Posterior vena cava (tissue), 2 donors: ENCODE results near the gene HLA-B. TPM values are rescaled to one million over a fixed set of nuclear protein-coding genes. Genes with fewer than 3 reads are reported as not detected.
"Not testable (repeated sequence)": the region's sequence is repeated elsewhere in the genome, so short reads cannot be mapped to it uniquely, and the experiment has no call there.

Source experiments
- DNase-seq: peaks from one replicate; pipeline ENCODE4 v3.0.0-alpha.2; 2020; ENCODE audit warnings: low spot score
- intact Hi-C, 2 donors: fragments of 100-400 bp; cut with DNase I; formaldehyde crosslinking; loops; one replicate each; pipeline versions ENCODE4 v1.14.1 to v1.14.2; 2022 to 2023
- total RNA-seq, 2 donors: library from RNA; stranded (reverse); fragmentation: NEBNext Ultra II Directional; extraction: Animal tissue kit (Norgen Biotek cat#: 25700); gene quantifications; one replicate each; pipeline ENCODE4 v1.2.1, GENCODE V29; 2021
- donor health status: DM: yes; HTN: yes; CAD: no.
- donor health status: DM: yes; HTN: yes; CAD: no.

The HLA-B gene
- total RNA-seq, 2 donors from 2014 or later = 525 to 620 TPM

DNA sequence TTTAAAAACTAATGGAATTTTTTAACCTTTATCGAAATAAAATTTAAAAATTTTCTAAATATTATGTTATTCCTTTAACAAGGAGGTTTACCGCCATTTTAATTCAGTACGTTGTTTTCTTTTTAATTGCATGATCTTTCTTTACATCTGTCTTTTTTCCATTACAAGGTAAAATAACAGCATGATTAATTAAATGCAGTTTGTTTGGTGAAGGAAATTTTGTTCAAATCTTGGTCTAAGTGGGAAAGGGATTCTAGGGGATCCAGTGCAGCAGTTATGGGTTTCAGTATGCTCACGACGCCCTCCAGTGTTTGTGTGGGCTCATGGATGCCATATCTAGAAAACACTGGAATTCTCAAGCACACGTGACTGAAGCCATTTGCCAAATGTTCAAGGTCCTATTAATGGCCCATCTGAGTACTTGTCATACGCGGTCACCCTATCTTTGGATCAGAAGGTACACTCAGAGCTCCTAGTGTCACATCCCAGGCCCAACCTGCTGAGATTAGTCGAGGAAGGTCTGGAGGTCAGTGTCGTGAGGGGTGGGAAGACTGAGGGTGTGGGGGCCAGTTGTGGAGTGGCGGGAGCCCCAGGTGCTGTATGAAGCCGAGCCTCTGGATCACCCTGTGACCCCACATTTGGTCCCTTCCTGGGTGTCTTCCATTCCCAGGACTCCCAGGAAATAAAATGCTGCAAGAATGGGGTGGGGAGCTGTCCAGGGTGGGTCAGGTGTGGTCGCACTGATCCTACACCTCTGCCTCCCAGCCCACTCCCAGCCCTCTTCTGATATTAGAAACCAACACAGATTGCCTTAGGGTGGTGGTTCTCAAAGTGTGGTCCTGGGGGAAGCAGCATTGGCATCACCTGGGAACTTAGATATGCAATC lies 32.2 kb upstream of the HLA-B start:
- intact Hi-C loops, DNase-seq: not testable (repeated sequence)

DNA sequence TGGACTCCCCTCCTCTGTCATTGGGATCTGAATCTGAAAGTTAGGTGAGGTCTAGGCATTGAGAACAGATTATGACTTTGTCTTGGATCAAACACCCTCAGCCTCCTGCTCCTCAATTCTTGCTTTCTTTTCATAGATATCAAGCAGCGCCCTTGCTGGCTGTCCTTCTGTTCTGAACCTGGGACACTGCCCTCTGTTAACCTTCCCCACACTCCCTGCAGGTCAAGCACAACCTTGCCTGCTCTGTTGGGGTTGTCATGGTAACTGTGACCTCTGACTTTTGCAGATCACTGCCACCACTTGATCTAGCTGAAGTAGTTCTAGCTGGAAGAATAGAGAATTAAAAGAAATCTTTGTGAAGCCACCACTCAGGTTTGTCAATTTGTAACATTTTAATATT lies 30.0 kb upstream of the HLA-B start:
- intact Hi-C loops = no loop called here

GRCh38 chr6:31386099-31386498 lies 29.1 kb upstream of the HLA-B start:
- intact Hi-C loops = no loop called here
- no peak for DNase-seq

More for the DNA sequence above, 30.0 kb upstream of the HLA-B start:
- DNase-seq = no peak

DNA sequence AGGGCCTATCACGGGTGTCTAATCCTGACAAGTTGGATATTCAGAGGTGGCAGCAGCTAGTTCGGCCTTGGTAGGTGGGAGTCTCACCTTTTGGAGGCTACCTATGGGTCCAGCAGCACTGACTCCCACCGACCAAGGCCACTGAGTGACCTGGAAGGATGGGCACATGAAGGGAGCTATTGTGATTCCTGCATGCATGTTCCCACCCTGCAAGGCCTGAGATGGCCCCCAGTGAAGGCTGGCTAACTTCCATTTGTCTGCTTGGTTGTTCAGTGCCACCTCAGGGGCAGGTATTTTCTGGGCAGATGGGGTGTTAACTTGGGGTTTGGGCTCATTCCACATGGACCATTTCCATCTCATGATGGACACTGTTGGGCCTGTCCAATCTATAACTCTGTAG lies 28.1 kb upstream of the HLA-B start:
- intact Hi-C loops = no loop called here
- no peak for DNase-seq

- intact Hi-C loops = no loop called here
- DNase-seq = no peak
Measured at GRCh38 chr6:31383149-31383548, 26.2 kb upstream of the HLA-B start.

DNA sequence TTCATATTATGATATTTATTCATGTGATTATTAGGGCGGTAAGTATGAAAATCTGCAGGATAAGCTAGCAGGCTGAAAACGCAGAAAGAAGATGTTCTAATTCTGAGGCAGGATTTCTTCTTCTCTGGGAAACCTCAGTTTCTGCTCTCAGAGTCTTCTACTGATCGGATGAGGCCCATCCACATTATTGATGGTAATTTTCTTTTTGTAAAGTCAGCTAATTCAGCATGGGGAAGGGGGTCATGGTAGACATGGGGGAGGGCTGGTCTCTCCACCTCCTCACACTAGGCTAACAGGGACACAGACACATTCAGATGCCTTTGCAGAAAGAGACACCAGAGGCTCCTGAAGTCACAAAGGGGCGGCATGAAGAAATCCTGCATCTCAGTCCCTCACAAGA lies 24.7 kb upstream of the HLA-B start:
- no peak for DNase-seq
- intact Hi-C loops = no loop called here

GRCh38 chr6:31379850-31380249 lies 22.9 kb upstream of the HLA-B start:
- DNase-seq = no peak

DNA sequence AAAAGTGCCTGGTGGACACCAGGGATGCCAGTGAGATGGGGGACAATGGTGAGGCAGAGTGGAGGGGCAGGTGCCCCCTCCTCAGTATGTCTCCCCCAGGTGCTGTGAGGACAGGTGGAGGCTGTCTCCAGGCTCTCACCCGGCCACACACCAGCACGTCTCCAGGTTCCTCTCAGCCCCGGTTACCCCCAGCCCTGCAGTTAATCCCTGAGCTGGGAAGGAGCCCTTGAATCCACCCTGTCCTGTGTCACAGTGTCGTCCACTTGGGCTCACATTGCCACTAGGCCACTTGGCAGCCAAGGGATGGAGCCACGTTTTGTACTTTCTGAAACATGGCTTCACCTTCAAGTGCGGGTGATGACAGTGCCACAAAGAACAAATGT lies 21.7 kb upstream of the HLA-B start:
- intact Hi-C loops = no loop called here
- DNase-seq = no peak

More at GRCh38 chr6:31379850-31380249, 22.9 kb upstream of the HLA-B start:
- intact Hi-C loops = no loop called here

- no peak for DNase-seq
- intact Hi-C loops = no loop called here
Measured at GRCh38 chr6:31378062-31378720, 21.2 kb upstream of the HLA-B start.

DNA sequence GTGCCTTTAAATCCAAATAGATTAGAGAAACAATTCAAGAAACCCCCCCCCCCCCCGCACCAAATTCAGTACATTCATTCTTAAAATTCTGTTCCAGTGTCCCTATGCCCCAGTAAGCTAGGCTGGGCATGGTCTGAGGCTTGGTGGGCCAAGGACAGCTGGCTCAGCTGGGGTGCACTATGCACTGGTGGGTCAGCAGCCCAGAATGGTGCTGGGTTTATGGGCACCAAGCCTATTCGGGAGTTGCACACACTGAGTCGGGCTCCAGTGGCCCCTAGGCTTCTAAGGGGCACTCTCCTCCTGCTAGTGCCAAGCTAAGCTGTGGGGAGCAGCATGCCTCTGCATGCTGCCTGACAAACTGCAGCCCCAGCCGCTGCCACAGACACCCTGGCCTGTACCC lies 20.1 kb upstream of the HLA-B start:
- intact Hi-C loops = no loop called here
- no peak for DNase-seq

DNA sequence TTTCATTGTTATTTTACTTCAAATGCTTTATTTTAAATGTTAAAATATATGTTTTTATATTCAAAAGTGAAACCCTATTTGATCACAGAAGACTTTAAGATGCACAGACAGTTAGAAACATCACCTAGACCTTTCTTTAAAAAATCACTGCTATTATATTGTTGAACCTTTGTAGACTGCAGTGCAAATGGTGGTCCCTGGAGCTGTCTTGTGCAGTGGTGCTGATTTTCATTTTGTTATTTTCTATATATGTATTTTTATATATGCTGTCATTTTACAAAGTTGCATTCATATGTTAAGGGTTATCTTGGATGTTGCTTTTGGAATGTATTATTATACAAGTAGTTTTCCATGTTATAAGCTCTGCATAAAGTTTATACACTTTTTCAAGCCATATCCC lies 18.7 kb upstream of the HLA-B start:
- DNase-seq = no peak
- intact Hi-C loops = no loop called here

DNA sequence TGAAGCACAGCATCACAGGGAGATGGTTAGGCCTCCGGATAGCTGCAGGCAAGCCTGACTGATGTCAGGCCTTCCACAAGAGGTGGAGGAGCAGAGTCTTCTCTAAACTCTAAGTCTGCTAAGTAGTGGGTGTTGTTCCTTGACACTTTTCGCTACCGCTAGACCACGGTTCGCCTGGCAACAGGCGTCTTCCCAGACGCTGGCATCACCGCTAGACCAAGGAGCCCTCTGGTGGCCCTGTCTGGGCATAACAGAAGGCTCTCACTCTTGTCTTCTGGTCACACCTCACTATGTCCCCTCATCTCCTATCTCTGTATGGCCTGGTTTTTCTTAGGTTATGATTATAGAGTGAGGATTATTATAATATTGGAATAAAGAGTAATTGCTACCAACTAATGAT lies 17.1 kb upstream of the HLA-B start:
- intact Hi-C loops, DNase-seq: not testable (repeated sequence)

- intact Hi-C loops = loop anchor here (5.0 to 10.0 kb wide), 4 partner anchors 171 to 231 kb away; partner anchors contain the start of gene PSORS1C2 (in 1 of the 2)
Measured at GRCh38 chr6:31368461-31368860, 11.5 kb upstream of the HLA-B start.

GRCh38 chr6:31366693-31367470 lies 9.9 kb upstream of the HLA-B start:
- DNase-seq = peak; percentile 98
- intact Hi-C loops = loop anchor here (5.0 to 10.0 kb wide), 4 partner anchors 170 to 230 kb away; partner anchors contain the start of gene PSORS1C2 (in 1 of the 2)

More at GRCh38 chr6:31368461-31368860, 11.5 kb upstream of the HLA-B start:
- no peak for DNase-seq

- intact Hi-C loops = loop anchor here (5.0 to 10.0 kb wide), 4 partner anchors 169 to 229 kb away; partner anchors contain the start of gene PSORS1C2 (in 1 of the 2)
- DNase-seq = no peak
Measured at GRCh38 chr6:31365864-31366263, 8.9 kb upstream of the HLA-B start.

GRCh38 chr6:31363811-31364210 lies 6.8 kb upstream of the HLA-B start:
- intact Hi-C loops = loop anchor here in 1 of 2 donors (10.0 kb wide), 1 partner anchor 169 kb away; no protein-coding TSS in a partner anchor

DNA sequence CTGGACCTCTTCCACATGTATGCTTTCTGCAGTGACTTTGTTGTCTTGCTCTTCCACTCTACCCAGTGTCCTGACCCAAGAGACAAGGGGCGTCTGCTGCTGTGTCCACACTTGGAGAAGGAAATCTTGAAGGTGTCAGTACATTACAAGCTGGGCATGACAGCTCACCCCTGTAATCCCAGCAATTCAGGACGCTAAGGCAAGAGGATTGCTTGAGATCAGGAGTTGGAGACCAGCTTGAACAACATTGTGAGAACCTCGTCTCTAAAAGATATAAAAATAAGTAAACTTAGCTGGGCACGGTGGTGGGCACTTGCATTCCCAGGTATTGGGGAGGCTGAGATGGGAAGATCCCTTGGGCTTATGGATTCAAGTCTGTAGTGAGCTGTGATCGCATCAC lies 5.8 kb upstream of the HLA-B start:
- intact Hi-C loops = loop anchor here in 1 of 2 donors (10.0 kb wide), 1 partner anchor 168 kb away; no protein-coding TSS in a partner anchor
- DNase-seq = no peak

More at GRCh38 chr6:31363811-31364210, 6.8 kb upstream of the HLA-B start:
- no peak for DNase-seq

DNA sequence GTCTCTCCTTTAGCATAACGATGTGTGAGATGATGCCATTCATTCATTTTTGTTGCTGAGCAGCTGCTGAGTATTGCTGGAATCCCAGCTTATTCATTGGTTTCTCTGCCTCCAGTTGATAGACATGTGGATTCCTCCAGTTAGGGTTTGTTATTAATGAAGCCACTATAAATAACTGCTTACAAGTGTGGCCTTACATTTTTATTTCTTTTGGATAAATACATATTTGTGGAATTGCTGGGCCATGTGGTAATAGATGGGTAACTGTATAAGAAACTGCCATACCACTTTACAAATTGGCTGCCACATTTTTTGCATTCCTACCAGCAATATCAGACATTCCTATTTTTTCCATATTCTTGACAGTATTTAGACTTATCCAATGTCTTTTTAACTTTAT lies 2.6 kb upstream of the HLA-B start:
- no peak for DNase-seq
- intact Hi-C loops = no loop called here

- DNase-seq = no peak
- intact Hi-C loops = no loop called here
Measured at GRCh38 chr6:31358302-31358701, 1.3 kb upstream of the HLA-B start.
